C4-2B (cell line): ENCODE measurements around the gene PRKG2.

Experiments used
- CTCF ChIP-seq: fragments of 450-650 bp; conservative IDR thresholded peaks from 2 replicates; pipeline ENCODE4 v1.5.1; 2017; ENCODE audit warnings: mild to moderate bottlenecking
- ZFX ChIP-seq: fragments of 450-650 bp; IDR thresholded peaks from 2 replicates; pipeline ENCODE4 v1.6.1; 2017

DNA sequence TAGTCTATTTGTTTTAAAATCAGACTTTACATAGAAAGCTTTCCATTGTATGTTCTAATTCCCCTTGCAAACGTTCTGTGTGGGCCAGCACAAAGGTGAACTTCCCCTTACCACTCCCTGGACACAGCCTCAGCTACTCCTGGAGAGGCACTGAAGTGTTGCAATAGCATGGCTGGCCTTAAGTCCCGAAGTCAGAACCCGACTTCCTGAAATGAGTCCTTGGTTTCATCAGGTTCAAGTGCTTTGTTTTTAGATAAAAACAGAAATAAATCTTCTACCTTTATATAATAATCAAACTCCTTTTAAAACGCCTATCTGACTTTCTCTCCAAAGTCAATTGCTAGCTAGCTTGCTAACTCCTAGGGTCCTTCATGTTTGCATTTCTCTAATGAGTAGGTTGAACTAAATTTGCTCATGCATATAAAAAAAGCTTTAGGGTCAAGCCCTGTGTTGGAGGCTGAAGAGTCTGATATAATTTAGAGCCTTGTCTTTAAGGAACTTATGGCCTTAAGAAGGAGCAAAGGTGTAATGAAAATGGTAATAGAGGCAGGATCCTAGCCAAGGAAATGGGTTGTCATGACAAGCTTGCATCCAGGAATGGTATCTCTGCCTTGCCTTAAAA is 175.6 kb downstream of the PRKG2 start:
- TF ChIP-seq CTCF (no peak), ZFX (no peak)
